Left ventricle myocardium inferior (tissue), 1 donor: ENCODE results near the gene IQCE. TPM values are rescaled to one million over a fixed set of nuclear protein-coding genes. Genes with fewer than 3 reads are reported as not detected.

ENCODE experiments used
- DNase-seq: peaks from one replicate; pipeline ENCODE4 v3.0.0-alpha.2; 2020
- H3K27ac ChIP-seq: fragments of 200-600 bp; replicated peaks from 2 replicates; pipeline ENCODE4 v1.8.0; 2021
- H3K27me3 ChIP-seq: fragments of 200-600 bp; 2 replicates; pipeline ENCODE4 v1.8.0; 2021; ENCODE audit warnings: low read depth
- H3K36me3 ChIP-seq: fragments of 200-600 bp; 2 replicates; pipeline ENCODE4 v1.8.0; 2021
- H3K4me1 ChIP-seq: fragments of 200-600 bp; 2 replicates; pipeline ENCODE4 v1.8.0; 2021
- H3K4me3 ChIP-seq: fragments of 200-600 bp; 2 replicates; pipeline ENCODE4 v1.8.0; 2021; ENCODE audit warnings: mild to moderate bottlenecking, moderate library complexity
- H3K9me3 ChIP-seq: fragments of 200-600 bp; replicated peaks from 2 replicates; pipeline ENCODE4 v1.8.0; 2021
- CTCF ChIP-seq: fragments of 200-600 bp; IDR thresholded peaks from 2 replicates; pipeline ENCODE4 v1.8.0; 2021; ENCODE audit warnings: antibody characterized with exemption, mild to moderate bottlenecking, borderline replicate concordance
- intact Hi-C: fragments of 100-400 bp; cut with micrococcal nuclease; formaldehyde crosslinking; loops from one replicate; pipeline ENCODE4 v1.11.0; 2022
- total RNA-seq: library from RNA; stranded (reverse); fragmentation: NEBNext Ultra II Directional; extraction: Animal tissue kit (Norgen Biotek cat#: 25700); gene quantifications from one replicate; pipeline ENCODE4 v1.2.1, GENCODE V29; 2021
- donor health status: DM: no; HTN: yes; CAD: no; lungs with severe emphysema.

Gene IQCE
- total RNA-seq, 1 donor from 2014 or later: 11.5 TPM

- Histone ChIP-seq H3K27ac (no peak overlapping the region), H3K36me3 (peaks cover 35% of the 10 kb centered on the region), H3K4me3 (no peak overlapping the region), H3K4me1 (peaks cover 7% of the 10 kb centered on the region), H3K9me3 (no peaks in the 10 kb centered on the region), H3K27me3 (no peaks in the 10 kb centered on the region)
- intact Hi-C loops: no loop called here
- DNase-seq: no peak
- TF ChIP-seq CTCF: no peak
These were observed 91.2 kb downstream of the IQCE start for GRCh38 chr7:2649991-2650390.

GRCh38 chr7:2650451-2650850 is 91.7 kb downstream of the IQCE start:
- Histone ChIP-seq H3K4me1 (peaks cover 3% of the 10 kb centered on the region), H3K27me3 (no peaks in the 10 kb centered on the region), H3K36me3 (peaks cover 35% of the 10 kb centered on the region), H3K27ac (no peak overlapping the region), H3K9me3 (no peaks in the 10 kb centered on the region), H3K4me3 (no peak overlapping the region)
- DNase-seq: no peak
- no peak for TF ChIP-seq CTCF
- intact Hi-C loops: no loop called here

- Histone ChIP-seq H3K9me3 (no peaks in the 10 kb centered on the region), H3K4me1 (no peaks in the 10 kb centered on the region), H3K27me3 (no peaks in the 10 kb centered on the region), H3K4me3 (no peak overlapping the region), H3K27ac (no peak overlapping the region), H3K36me3 (peaks cover 38% of the 10 kb centered on the region)
- no peak for TF ChIP-seq CTCF
- intact Hi-C loops: no loop called here
- DNase-seq: no peak
These were observed 92.6 kb downstream of the IQCE start for GRCh38 chr7:2651336-2651735.

- no peak for DNase-seq
- Histone ChIP-seq H3K27me3 (no peaks in the 10 kb centered on the region), H3K27ac (no peak overlapping the region), H3K36me3 (peaks cover 40% of the 10 kb centered on the region), H3K9me3 (no peaks in the 10 kb centered on the region), H3K4me3 (no peak overlapping the region), H3K4me1 (no peaks in the 10 kb centered on the region)
- intact Hi-C loops: no loop called here
- no peak for TF ChIP-seq CTCF
These were observed 93.3 kb downstream of the IQCE start for GRCh38 chr7:2651847-2652735.

- H3K9me3 ChIP-seq: no peaks in the 10 kb centered on the region
- no peak for TF ChIP-seq CTCF
- no peak overlapping the region for H3K27ac ChIP-seq
- H3K36me3 ChIP-seq: peaks cover 36% of the 10 kb centered on the region
- no peak overlapping the region for H3K4me3 ChIP-seq
- DNase-seq: no peak
- H3K4me1 ChIP-seq: no peaks in the 10 kb centered on the region
- intact Hi-C loops: no loop called here
- no peaks in the 10 kb centered on the region for H3K27me3 ChIP-seq
These were observed 93.9 kb downstream of the IQCE start for GRCh38 chr7:2652736-2653060.
